MM.1S (cell line): Measurements from ENCODE around the gene SSC5D.

ENCODE experiments used
- DNase-seq: peaks from one replicate; pipeline ENCODE4 v3.0.0-alpha.2; 2015
- H2AFZ ChIP-seq: fragments of 300-600 bp; sonication (generic); 2 replicates; pipeline ENCODE4 v1.6.0; 2016; ENCODE audit warnings: antibody characterized with exemption, low read length
- H3F3A ChIP-seq: fragments of 300-600 bp; sonication (generic); 2 replicates; pipeline ENCODE4 v1.6.1; 2016; ENCODE audit warnings: mild to moderate bottlenecking, antibody characterized with exemption, low read length, moderate library complexity, mixed read lengths; ENCODE audit not compliant: insufficient read depth
- H3K27ac ChIP-seq: fragments of 300-600 bp; sonication (generic); 2 replicates; pipeline ENCODE4 v1.5.1; 2016; ENCODE audit warnings: mild to moderate bottlenecking, low read length
- H3K27me3 ChIP-seq: fragments of 300-600 bp; sonication (generic); replicated peaks from 2 replicates; pipeline ENCODE4 v1.6.0; 2016; ENCODE audit warnings: low read length; ENCODE audit not compliant: insufficient read depth
- H3K36me3 ChIP-seq: fragments of 300-600 bp; sonication (generic); replicated peaks from 2 replicates; pipeline ENCODE4 v1.6.1; 2016; ENCODE audit warnings: mild to moderate bottlenecking, low read length, mixed read lengths; ENCODE audit not compliant: insufficient read depth
- H3K4me1 ChIP-seq: fragments of 300-600 bp; sonication (generic); 2 replicates; pipeline ENCODE4 v1.6.1; 2016; ENCODE audit warnings: low read length, mixed read lengths
- H3K4me2 ChIP-seq: fragments of 300-600 bp; sonication (generic); 2 replicates; pipeline ENCODE4 v1.6.0; 2016; ENCODE audit warnings: low read depth, low read length
- H3K4me3 ChIP-seq: fragments of 300-600 bp; sonication (generic); 2 replicates; pipeline ENCODE4 v1.5.1; 2016; ENCODE audit warnings: low read length, mixed read lengths
- H3K79me2 ChIP-seq: fragments of 300-600 bp; sonication (generic); 2 replicates; pipeline ENCODE4 v1.6.1; 2016; ENCODE audit warnings: mixed run types, low read length, mixed read lengths
- H3K9ac ChIP-seq: fragments of 300-600 bp; sonication (generic); 2 replicates; pipeline ENCODE4 v1.6.1; 2016; ENCODE audit warnings: low read length, mixed read lengths
- H3K9me2 ChIP-seq: fragments of 300-600 bp; sonication (generic); replicated peaks from 2 replicates; pipeline ENCODE4 v1.6.1; 2016; ENCODE audit warnings: mild to moderate bottlenecking, low read length, mixed read lengths; ENCODE audit not compliant: insufficient read depth
- H3K9me3 ChIP-seq: fragments of 300-600 bp; sonication (generic); replicated peaks from 2 replicates; pipeline ENCODE4 v1.6.1; 2016; ENCODE audit warnings: mild to moderate bottlenecking, low read length, mixed read lengths; ENCODE audit not compliant: insufficient read depth
- H4K20me1 ChIP-seq: fragments of 300-600 bp; sonication (generic); 2 replicates; pipeline ENCODE4 v1.6.1; 2016; ENCODE audit warnings: mild to moderate bottlenecking, low read length, moderate library complexity, mixed read lengths; ENCODE audit not compliant: insufficient read depth
- EZH2 ChIP-seq: fragments of 300-600 bp; sonication (generic); optimal IDR thresholded peaks from 2 replicates; pipeline ENCODE3; 2017; ENCODE audit warnings: low read depth, mild to moderate bottlenecking, antibody characterized with exemption, low read length, mixed read lengths
- EZH2phosphoT487 ChIP-seq: fragments of 300-600 bp; sonication (generic); IDR thresholded peaks from 2 replicates; pipeline ENCODE4 v1.6.1; 2018; ENCODE audit warnings: antibody characterized with exemption, low read length
- TF ChIP-seq, protein P1 (sequence below): fragments of 300-600 bp; sonication (generic); IDR thresholded peaks from 2 replicates; pipeline ENCODE4 v1.5.1; 2016; ENCODE audit warnings: antibody characterized with exemption, low read length, mixed read lengths

The SSC5D gene

GRCh38 chr19:55464662-55465054, 23.6 kb upstream of the SSC5D start, which contains the start of gene C19orf85:
Gene C19orf85, minus strand, starts transcription at chr19:55464751. Its CDS starts 197 bp downstream, at chr19:55464554.
- no peaks in the 10 kb centered on the region for H3K9me2 ChIP-seq
- H3K4me3 ChIP-seq: no peak within 1 kb of the TSS
- no peaks in the 10 kb centered on the region for H3K9me3 ChIP-seq
- TF ChIP-seq EZH2: no peak
- no peak for TF ChIP-seq EZH2phosphoT487
- TF ChIP-seq, protein P1, sequence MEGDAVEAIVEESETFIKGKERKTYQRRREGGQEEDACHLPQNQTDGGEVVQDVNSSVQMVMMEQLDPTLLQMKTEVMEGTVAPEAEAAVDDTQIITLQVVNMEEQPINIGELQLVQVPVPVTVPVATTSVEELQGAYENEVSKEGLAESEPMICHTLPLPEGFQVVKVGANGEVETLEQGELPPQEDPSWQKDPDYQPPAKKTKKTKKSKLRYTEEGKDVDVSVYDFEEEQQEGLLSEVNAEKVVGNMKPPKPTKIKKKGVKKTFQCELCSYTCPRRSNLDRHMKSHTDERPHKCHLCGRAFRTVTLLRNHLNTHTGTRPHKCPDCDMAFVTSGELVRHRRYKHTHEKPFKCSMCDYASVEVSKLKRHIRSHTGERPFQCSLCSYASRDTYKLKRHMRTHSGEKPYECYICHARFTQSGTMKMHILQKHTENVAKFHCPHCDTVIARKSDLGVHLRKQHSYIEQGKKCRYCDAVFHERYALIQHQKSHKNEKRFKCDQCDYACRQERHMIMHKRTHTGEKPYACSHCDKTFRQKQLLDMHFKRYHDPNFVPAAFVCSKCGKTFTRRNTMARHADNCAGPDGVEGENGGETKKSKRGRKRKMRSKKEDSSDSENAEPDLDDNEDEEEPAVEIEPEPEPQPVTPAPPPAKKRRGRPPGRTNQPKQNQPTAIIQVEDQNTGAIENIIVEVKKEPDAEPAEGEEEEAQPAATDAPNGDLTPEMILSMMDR: no peak
- no peak within 1 kb of the TSS for H3K27ac ChIP-seq
- H3F3A ChIP-seq: peaks cover 8% of the 10 kb centered on the region
- H3K36me3 ChIP-seq: no peaks in the 10 kb centered on the region
- DNase-seq: no peak
- H3K4me2 ChIP-seq: no peak within 1 kb of the TSS
- 0 out of 2 replicates have a peak, but pooled peaks cover 8% of the 10 kb centered on the region for H3K4me1 ChIP-seq
- no peak within 1 kb of the TSS for H3K9ac ChIP-seq
- peaks cover 47% of the 10 kb centered on the region for H3K27me3 ChIP-seq
- peaks cover 4% of the 10 kb centered on the region; the same call in 1 of the 2 replicates for H3K79me2 ChIP-seq
- H4K20me1 ChIP-seq: no peaks in the 10 kb centered on the region
- H2AFZ ChIP-seq: no peak within 1 kb of the TSS

DNA sequence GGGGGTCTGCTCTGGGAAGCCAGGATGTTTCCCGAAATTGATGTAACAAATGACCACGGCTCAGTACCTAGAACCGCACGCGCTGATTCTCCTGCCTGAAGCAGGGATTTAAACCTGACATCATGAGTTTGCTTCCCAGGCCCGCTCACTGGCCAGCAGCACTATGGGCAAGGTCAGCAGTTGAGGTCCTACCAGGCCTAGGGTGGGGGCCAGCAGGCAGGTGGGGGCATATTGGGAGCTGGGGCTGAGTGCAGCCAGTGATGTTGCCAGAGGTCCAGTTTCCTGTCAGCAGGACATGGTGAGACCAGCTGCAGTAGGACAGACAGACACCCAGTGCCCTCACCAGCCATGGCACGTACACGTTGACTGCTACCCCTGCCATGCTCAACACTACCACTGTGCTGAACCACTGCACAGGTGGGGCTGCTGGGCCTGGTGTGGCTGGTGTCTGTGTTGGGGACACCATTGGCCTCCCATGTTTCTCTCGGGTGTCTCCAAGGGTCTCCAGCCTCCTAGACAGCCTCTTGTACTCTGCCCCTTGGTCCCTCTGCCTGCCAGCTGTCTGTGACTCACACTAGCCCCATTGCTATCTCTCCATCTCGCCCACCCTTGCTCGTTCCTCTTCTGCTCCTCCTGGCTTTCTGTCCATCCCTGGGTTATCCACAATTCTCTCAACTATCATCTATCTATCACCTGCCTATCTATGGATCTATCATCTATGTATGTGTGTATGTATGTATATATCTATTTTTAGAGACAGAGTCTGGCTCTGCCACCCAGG, 22.6 kb upstream of the SSC5D start:
- Histone ChIP-seq H3K27me3 (peaks cover 50% of the 10 kb centered on the region), H4K20me1 (no peaks in the 10 kb centered on the region), H3K9me2 (no peaks in the 10 kb centered on the region), H3K27ac (no peak overlapping the region), H3K79me2 (peaks cover 4% of the 10 kb centered on the region; the same call in 1 of the 2 replicates), H3K9me3 (no peaks in the 10 kb centered on the region), H3K4me2 (no peak overlapping the region), H3K4me3 (no peak overlapping the region), H3K36me3 (no peaks in the 10 kb centered on the region), H3K4me1 (0 out of 2 replicates have a peak, but pooled peaks cover 8% of the 10 kb centered on the region), H3F3A (peaks cover 5% of the 10 kb centered on the region), H3K9ac (no peak overlapping the region), H2AFZ (no peak overlapping the region)
- TF ChIP-seq EZH2 (no peak), EZH2phosphoT487 (no peak)
- TF ChIP-seq, protein P1: no peak
- no peak for DNase-seq

DNA sequence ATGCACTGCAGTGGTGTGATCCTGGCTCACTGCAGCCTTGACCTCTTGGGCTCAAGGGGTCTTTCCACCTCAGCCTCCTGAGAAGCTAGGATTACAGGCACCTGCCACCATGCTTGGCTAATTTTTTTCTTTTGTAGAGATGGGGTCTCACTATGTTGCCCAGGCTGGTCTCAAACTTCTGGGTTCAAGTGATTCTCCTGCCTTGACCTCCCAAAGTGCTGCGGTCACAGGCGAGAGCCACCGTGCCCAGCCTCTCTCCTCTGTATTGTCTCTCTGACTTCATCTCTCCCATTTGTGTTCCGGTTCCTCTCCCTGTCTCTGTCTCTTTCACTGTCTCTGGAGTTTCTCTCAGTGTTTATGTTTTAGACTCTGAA, 22.0 kb upstream of the SSC5D start:
- no peak overlapping the region for H3K9ac ChIP-seq
- H4K20me1 ChIP-seq: no peaks in the 10 kb centered on the region
- no peak overlapping the region for H3K4me2 ChIP-seq
- no peaks in the 10 kb centered on the region for H3K9me3 ChIP-seq
- H3K9me2 ChIP-seq: no peaks in the 10 kb centered on the region
- no peak overlapping the region for H3K4me3 ChIP-seq
- H3K79me2 ChIP-seq: peaks cover 2% of the 10 kb centered on the region; the same call in 1 of the 2 replicates
- peaks cover 4% of the 10 kb centered on the region for H3F3A ChIP-seq
- no peak for DNase-seq
- no peak for TF ChIP-seq EZH2phosphoT487
- no peak for TF ChIP-seq EZH2
- TF ChIP-seq, protein P1: no peak
- no peak overlapping the region for H3K27ac ChIP-seq
- H3K36me3 ChIP-seq: no peaks in the 10 kb centered on the region
- peaks cover 50% of the 10 kb centered on the region for H3K27me3 ChIP-seq
- H2AFZ ChIP-seq: no peak overlapping the region
- 0 out of 2 replicates have a peak, but pooled peaks cover 8% of the 10 kb centered on the region for H3K4me1 ChIP-seq
